ENCODE results near the gene PXYLP1. TPM values are rescaled to one million over a fixed set of nuclear protein-coding genes. Genes with fewer than 3 reads are reported as not detected.
A peak's percentile ranks its signal among the peaks of the same experiment; 100 is the strongest.

The PXYLP1 gene
- total and polyA plus RNA-seq, 9 of the 15 experiments (the other 6 are each of a cell fraction or from before 2014, with no cell fraction given): 0.80 to 2.9 (median 1.3) TPM

- in situ Hi-C loops (cut with MboI): no loop called here
- WGBS (ENCODE audit: insufficient coverage, low coverage, missing lambda C conversion rate): 7% methylated on average over 12 of the region's 12 CpGs
- H3K9me1 ChIP-seq (ENCODE audit: control insufficient read depth, insufficient read depth, low read length): peaks cover 3% of the 10 kb centered on the region
- intact Hi-C loops (cut with micrococcal nuclease): no loop called here
- H3K9ac ChIP-seq (ENCODE audit: insufficient read depth in 1 of 2, low read depth in 2 of 2, low read length in 2 of 2): no peak overlapping the region
- H3K36me3 ChIP-seq (ENCODE audit: control insufficient read depth, insufficient read depth, low read length): no peaks in the 10 kb centered on the region
- no peak overlapping the region for H3K27ac ChIP-seq (ENCODE audit: extremely low read depth, low read depth, low read length)
- H3K79me2 ChIP-seq (ENCODE audit: control insufficient read depth, insufficient read depth, low read length): no peaks in the 10 kb centered on the region
- FAIRE-seq (no peak), DNase-seq (ENCODE audit: extremely low read depth in 1 of 4, low spot score in 3 of 4) (no peak), ATAC-seq (no peak)
- peaks cover 0 to 23% of the 10 kb centered on the region in 2 experiments; a peak in 3 of 5 replicates for H3K4me1 ChIP-seq (replicated peaks in 1 of 2; ENCODE audit: control insufficient read depth in 2 of 2, insufficient read depth in 2 of 2, low read length in 2 of 2)
- BruUV-seq (replicated peaks): no TSS peak
- no peaks in the 10 kb centered on the region for H4K20me1 ChIP-seq (replicated peaks; ENCODE audit: control insufficient read depth, insufficient read depth, low read length)
- peaks cover 5% of the 10 kb centered on the region; the same call in 1 of the 2 replicates for H3K9me3 ChIP-seq (replicated peaks; ENCODE audit: control insufficient read depth, insufficient read depth, low read depth, low read length)
- H3K4me3 ChIP-seq: no peak overlapping the region
- TF ChIP-seq MAX (CRISPR knock-in tag; IDR thresholded peaks at IDR 0.05) (no peak), PRPF4 (IDR thresholded peaks at IDR 0.05; ENCODE audit: insufficient read depth, low read depth, low read length, poor library complexity, severe bottlenecking) (no peak)
- H3K4me2 ChIP-seq (ENCODE audit: insufficient read depth, low read length): no peak overlapping the region
- ChIA-PET CTCF (ENCODE audit: low intra/inter-chr PET ratio) (no interaction called here), POLR2A (no interaction called here)
- peaks cover 20 to 40% of the 10 kb centered on the region in 2 experiments for H3K27me3 ChIP-seq (ENCODE audit: control insufficient read depth in 2 of 2, insufficient read depth in 2 of 2, low read length in 2 of 2)
- no peak overlapping the region for H2AFZ ChIP-seq (ENCODE audit: low read depth, low read length)
Observed at GRCh38 chr3:141241616-141242376, 10.2 kb downstream of the PXYLP1 start.

- ChIA-PET POLR2A (interaction anchor here (1.2 kb wide), 1 partner anchor 288 kb away, joined by 3 read pairs; no protein-coding TSS in a partner anchor), CTCF (ENCODE audit: low intra/inter-chr PET ratio) (no interaction called here)
- BruUV-seq (replicated peaks): no TSS peak
- no peak for FAIRE-seq
- H3K27me3 ChIP-seq (ENCODE audit: control insufficient read depth in 2 of 2, insufficient read depth in 2 of 2, low read length in 2 of 2): peaks cover 23 to 42% of the 10 kb centered on the region in 2 experiments
- no peak overlapping the region for H3K9ac ChIP-seq (ENCODE audit: insufficient read depth in 1 of 2, low read depth in 2 of 2, low read length in 2 of 2)
- intact Hi-C loops (cut with micrococcal nuclease): no loop called here
- in situ Hi-C loops (cut with MboI): no loop called here
- no peak overlapping the region for H3K27ac ChIP-seq (ENCODE audit: extremely low read depth, low read depth, low read length)
- no peak for DNase-seq (ENCODE audit: extremely low read depth in 1 of 4, low spot score in 3 of 4)
- no peak for ATAC-seq
- no peak overlapping the region for H3K4me3 ChIP-seq
- H3K36me3 ChIP-seq (ENCODE audit: control insufficient read depth, insufficient read depth, low read length): no peaks in the 10 kb centered on the region
- peaks cover 3% of the 10 kb centered on the region for H3K9me1 ChIP-seq (ENCODE audit: control insufficient read depth, insufficient read depth, low read length)
- H2AFZ ChIP-seq (ENCODE audit: low read depth, low read length): no peak overlapping the region
- H4K20me1 ChIP-seq (replicated peaks; ENCODE audit: control insufficient read depth, insufficient read depth, low read length): no peaks in the 10 kb centered on the region
- H3K4me2 ChIP-seq (ENCODE audit: insufficient read depth, low read length): no peak overlapping the region
- 10% methylated on average over 5 of the region's 5 CpGs for WGBS (ENCODE audit: insufficient coverage, low coverage, missing lambda C conversion rate)
- peaks cover 5% of the 10 kb centered on the region; the same call in 1 of the 2 replicates for H3K9me3 ChIP-seq (replicated peaks; ENCODE audit: control insufficient read depth, insufficient read depth, low read depth, low read length)
- peaks cover 0 to 23% of the 10 kb centered on the region in 2 experiments; a peak in 3 of 5 replicates for H3K4me1 ChIP-seq (replicated peaks in 1 of 2; ENCODE audit: control insufficient read depth in 2 of 2, insufficient read depth in 2 of 2, low read length in 2 of 2)
- H3K79me2 ChIP-seq (ENCODE audit: control insufficient read depth, insufficient read depth, low read length): no peaks in the 10 kb centered on the region
- TF ChIP-seq CBX3 (IDR thresholded peaks at IDR 0.05; ENCODE audit: borderline replicate concordance in 1 of 2, low read length in 2 of 2) (0 out of 3 replicates have a peak, but pooled peaks of 1 of the 2 experiments have one; percentile 41), ZNF696 (CRISPR knock-in tag; conservative IDR thresholded peaks at IDR 0.05) (no peak), FOXM1 (IDR thresholded peaks at IDR 0.05; ENCODE audit: low read depth) (no peak), FOXM1 (CRISPR knock-in tag; IDR thresholded peaks at IDR 0.05; ENCODE audit: low read depth) (no peak), ZNF316 (IDR thresholded peaks at IDR 0.05) (peak; percentile 67), MCM7 (IDR thresholded peaks at IDR 0.05) (no peak), CGGBP1 (CRISPR knock-in tag; IDR thresholded peaks at IDR 0.05) (no peak), ZBTB33 (CRISPR knock-in tag; IDR thresholded peaks at IDR 0.05) (no peak), PHB2 (IDR thresholded peaks at IDR 0.05; ENCODE audit: low read depth) (no peak), ZBTB1 (CRISPR knock-in tag; IDR thresholded peaks at IDR 0.05; ENCODE audit: borderline replicate concordance, low read depth) (no peak)
Observed at GRCh38 chr3:141242377-141243092, 10.9 kb downstream of the PXYLP1 start.

Measured in K562 (cell line).